Urothelium cell line (cell line): ENCODE results near the gene DCHS2.
A peak's percentile ranks its signal among the peaks of the same experiment; 100 is the strongest.

Experiments used
- DNase-seq: peaks from one replicate; pipeline ENCODE4 v3.0.0; 2011; ENCODE audit warnings: low spot score, mixed read lengths
- FAIRE-seq: peaks from 2 replicates; lab custom pipeline; 2011; peaks lifted over from hg19 to GRCh38; lab: Jason Lieb, UNC

DCHS2 gene

DNA sequence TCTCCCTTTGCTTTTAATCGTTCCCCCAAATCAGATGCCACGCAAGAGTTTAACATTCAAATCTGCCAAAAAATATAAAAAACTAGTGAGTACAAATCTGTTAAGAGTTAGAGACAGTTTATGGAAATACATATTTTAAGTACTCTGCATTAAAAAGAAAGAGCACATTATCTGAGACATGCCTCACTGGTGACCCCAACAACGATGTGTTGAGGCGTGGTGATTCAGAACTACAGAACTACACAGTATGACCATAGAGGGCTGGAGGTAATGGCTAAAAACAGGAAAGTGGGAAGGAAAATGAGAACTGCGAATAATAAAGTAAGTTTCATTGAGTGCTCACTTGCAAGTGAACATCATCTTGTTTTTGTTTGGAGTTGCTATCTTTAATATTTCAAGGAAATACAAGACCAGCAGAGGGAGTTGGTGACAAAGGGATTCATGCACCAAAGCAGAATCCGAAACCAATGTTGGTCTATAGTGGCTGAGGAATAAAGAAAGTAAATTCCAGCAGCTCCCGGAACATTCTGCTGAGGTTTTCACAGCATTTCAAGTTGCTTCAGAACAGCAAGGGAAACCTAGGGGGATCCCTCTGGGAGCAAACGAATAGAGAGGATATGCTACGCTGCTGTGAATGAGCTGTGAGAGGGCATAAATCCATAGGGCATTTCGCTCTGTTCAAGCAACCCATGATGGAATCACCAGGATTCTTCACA lies 92.2 kb downstream of the DCHS2 start:
- no peak for FAIRE-seq
- DNase-seq, result peak; percentile 42

DNA sequence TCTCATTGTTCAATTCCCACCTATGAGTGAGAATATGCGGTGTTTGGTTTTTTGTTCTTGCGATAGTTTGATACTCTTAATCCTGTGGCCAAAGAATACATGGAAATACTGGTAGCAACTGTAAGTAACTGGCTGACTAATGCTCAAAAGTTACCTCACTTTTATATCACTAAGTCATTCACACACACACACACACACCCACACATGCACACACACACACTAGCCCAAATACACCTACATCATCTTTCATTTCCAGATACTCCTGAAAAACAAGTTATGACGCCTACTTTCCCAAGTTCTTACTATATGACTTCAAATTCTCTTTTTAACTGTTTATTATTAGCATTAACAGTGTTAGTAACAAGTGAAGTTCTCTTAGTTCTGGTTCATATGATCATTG lies 101.3 kb downstream of the DCHS2 start:
- FAIRE-seq (no peak), DNase-seq (no peak)

DNA sequence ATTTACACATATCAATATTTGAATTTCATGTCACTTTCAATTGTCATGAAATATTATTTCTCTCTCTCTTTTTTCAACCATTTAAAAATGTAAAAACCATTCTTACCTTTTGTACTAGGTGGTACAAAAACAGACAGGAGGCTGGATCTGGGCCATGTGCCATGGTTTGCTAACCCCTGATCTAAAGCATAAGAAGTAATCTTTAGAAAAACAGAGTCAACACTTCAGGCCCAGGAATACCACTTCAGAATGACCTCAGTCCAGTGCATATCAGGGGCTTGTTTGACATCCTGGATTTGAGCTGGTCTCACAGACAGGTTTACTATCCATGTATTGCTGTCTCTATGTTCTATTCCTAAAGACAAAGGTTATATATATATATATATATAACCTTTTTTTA lies 102.5 kb downstream of the DCHS2 start:
- DNase-seq, result no peak
- no peak for FAIRE-seq

DNA sequence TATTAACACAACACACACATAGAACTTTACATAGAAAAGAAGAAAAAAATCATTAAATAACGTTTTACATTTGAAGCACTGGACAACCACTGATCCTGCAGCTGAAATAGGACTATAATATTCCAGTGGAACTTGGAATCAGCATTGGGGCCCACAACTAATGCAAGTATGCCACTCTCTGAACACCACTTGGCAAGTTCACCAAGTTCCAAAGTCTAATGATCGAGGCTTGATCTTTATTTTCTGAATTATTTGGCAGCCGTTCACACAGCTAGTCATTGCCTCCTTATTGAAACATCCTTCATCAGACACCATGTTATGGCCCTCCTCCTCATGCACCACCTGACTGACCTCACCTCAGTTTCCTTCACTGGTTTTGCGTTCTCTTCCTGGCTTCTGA lies 107.6 kb downstream of the DCHS2 start:
- DNase-seq, result no peak
- no peak for FAIRE-seq

DNA sequence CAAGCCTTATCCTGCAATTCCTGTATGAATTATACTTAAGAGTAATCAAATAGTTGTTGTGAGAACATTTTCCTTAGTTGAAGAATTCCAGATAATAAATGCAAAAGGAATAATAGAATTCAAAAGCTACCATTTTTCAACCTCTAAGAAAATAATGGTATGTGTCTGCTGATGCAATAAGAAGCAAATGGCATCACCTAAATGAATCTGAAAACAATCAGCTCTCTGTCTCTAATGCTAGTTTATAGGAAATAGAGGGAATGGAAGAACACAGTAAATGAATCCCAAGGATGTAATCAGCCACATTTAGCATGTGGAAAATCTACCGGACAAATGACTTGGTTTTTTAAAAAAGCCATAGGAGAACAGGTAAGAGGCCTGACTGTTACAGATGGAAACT lies 115.1 kb downstream of the DCHS2 start:
- FAIRE-seq (no peak), DNase-seq (no peak)

DNA sequence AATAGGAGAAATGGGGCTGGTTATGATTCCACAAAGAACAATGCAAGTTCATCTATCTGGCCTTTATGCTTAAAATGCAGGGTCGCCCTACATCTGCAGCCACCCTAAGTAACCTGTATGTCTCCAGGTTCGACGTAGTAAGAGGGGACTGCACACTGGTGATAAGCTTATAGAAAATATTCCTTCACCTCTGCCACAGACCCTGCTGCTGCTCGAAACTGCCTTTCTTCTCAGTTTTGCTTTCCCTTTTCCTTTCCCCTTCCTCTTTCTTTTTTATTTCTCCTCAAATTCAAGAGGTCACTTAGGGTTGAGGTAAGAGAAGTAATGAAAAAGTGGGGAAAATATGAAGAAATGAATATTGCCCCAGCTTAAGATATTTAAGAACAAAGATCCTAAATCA lies 123.5 kb downstream of the DCHS2 start:
- FAIRE-seq (no peak), DNase-seq (no peak)

DNA sequence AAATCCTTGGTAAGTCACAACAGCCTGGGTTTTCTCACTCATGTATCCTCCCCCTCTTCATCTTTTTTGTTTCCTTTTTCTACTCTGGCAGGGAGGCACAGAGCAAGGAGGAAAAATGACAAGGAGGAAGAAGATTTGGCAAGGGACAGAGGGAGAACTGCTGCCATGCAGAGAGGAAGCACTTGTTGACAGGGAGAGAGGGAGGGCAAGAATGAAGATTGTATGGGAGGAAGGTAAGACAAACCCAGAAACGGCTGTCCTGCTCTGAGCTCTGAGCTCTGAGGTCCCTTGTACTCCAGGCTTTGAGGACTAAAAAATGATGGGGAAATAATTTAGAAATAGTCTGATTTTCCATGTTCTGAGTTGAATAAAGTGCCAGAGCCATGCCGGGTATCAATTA lies 123.9 kb downstream of the DCHS2 start:
- FAIRE-seq (no peak), DNase-seq (no peak)

DNA sequence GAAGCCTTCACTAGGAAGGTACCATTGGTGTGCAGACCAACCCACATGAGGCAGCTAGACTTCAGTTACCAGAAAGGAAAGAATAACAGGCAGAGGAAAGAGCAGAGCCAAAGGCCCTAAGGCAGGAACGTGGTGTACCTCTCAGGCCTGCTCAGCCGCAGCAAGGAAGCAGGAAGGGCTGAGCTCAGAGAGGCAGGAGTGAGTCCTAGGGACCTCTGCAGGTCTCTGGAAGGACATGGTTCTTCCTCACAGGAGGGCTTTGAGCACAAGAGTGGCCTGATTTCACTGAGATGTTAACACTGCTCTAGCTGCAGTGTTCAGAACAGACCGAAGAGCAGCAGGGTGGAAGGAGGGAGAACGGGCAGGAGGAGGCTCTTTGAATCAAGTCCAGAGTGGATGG lies 124.6 kb downstream of the DCHS2 start:
- DNase-seq, result no peak
- FAIRE-seq, result no peak

DNA sequence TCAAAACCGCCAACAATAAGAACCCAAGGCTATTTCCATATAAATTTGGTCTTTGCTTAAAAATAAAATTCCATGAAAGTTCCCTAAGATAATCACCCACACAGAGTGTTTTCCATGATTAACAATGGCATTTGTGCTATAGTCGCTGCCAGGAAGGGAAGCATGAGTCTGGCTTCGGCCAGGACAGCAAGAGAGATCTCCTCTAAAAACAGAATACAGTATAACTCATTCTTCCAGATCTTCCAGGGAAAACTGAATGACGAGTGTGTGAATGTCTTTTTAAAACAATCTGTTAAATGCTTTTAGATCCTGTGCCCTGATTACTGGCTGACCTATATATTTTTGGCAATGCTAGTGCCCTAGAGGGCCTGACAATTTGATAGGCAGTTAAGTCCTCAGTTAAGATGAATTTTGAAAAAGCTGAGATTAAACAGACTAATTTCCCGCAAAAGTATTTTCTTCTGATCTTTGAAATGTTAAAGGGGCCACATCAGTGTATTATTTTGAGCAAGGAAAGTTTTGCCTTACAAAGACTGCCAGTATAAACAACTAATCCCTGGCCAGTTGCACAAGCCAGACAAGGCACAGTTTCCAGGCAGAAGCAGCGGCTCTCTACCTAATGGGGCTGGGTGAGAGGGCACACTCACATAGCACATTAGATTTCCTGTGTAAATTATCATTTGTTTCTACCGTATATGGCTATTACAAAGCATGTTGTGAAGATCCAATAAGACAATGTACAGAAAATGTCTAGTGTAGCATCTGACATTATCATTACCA lies 127.3 kb downstream of the DCHS2 start:
- DNase-seq, result no peak
- no peak for FAIRE-seq

DNA sequence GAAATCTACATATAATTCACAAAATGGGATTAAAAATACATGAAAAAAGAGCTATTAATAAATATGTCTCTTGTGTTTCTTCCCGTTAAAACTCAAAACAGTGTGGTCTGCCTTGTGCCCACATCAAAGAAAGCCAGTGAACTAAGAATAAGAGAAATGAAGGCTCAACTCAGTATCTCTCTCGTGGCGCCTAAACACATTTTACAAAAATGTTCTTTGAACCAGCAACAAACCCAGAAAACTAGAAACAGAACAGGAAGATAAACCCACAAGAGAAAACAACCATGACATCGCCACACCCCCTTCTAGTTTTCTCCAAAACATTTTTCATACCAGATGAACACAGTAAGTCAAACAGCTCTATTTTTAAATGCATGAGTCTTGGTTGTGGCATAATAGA lies 130.1 kb downstream of the DCHS2 start:
- no peak for DNase-seq
- FAIRE-seq, result no peak

DNA sequence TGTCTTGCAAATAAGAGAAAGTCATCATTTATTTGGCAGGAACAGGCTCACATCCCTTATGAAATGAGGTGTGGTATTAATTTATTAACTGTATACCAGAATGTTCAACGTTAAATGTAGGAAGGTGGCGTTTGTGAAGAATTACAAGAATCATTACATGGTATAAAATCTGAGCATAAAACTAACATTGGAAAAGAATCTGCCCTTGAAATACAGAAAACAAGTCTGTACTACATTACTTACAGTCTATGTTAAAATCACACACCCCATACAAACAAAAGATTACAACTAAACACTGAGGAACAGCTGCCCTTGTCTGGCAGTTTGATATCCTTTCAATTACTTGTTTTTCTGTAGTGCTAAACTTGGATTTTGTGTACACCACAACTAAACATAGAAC lies 131.1 kb downstream of the DCHS2 start:
- DNase-seq (no peak), FAIRE-seq (no peak)

DNA sequence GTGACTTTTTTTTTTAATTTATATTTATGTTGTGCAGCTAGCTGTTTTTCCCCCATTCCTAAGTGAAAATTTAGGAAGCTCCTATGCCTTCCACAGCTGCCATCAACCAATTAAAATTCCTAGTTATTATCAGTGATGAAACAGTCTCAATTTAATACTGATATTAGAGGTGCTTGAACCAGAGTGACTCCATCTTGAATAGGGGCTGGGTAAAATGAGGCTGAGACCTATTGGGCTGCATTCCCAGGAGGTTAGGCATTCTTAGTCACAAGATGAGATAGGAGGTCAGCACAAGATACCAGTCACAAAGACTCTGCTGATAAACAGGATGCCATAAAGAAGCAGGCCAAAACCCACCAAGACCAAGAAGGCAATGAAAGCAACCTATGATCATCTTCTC lies 136.7 kb downstream of the DCHS2 start:
- FAIRE-seq (no peak), DNase-seq (no peak)

DNA sequence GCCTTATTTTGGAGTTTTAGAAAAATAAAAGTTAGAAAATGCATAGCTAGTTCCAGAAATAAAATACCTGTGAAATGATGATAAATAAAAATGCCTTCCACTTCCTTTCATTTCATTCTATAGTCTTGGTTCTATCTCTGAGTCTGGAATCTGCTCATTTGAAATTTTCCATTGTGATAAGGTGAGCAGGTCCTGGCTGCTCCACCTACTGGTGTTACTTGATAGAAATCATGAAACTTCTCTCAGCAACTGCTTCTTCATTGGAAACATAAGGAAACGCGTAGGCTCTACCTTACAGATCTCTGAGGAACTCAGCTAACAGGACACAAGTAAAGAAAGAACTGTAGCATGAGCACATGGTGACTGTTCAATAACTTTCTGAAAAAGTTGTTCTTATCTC lies 141.8 kb downstream of the DCHS2 start:
- FAIRE-seq (no peak), DNase-seq (peak; percentile 26)

DNA sequence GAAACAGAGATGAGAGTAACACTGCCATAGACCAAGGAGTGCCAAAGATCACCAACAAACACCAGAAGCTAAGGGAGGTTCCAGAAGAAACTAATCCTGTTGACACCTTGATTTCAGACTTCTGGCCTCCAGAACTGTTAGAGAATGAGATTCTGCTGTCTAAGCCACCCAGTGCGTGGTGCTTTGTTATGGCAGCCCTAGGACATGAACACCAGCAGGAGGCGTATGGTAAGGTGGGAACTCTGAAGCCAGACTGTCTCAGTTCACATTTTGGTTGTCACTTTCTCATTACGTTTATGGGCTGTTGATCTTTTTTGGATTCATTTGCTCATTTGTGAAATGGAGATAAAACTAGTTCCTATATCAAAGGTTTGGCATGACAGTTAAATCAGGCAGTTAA lies 142.9 kb downstream of the DCHS2 start:
- no peak for FAIRE-seq

DNA sequence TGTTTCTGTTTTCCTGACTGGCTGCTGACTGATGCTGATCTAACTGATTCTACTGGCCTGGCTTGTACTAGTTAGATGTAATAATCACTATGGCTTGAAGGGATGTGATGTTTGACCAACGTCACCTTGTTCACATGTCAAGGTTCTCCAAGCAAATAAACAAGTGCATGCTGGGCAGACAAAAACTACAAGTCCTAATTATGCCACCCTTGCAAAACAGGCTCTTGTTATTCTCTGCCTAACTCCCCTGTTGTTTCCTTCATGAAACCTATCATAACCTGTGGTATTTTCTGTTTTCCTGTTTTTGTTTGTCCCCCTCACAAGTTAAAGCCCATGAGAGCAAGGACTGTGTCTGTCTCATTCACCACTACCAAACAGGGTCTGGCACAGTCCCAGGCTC lies 146.2 kb downstream of the DCHS2 start:
- FAIRE-seq (no peak), DNase-seq (no peak)

More for the DNA sequence above, 142.9 kb downstream of the DCHS2 start:
- no peak for DNase-seq

DNA sequence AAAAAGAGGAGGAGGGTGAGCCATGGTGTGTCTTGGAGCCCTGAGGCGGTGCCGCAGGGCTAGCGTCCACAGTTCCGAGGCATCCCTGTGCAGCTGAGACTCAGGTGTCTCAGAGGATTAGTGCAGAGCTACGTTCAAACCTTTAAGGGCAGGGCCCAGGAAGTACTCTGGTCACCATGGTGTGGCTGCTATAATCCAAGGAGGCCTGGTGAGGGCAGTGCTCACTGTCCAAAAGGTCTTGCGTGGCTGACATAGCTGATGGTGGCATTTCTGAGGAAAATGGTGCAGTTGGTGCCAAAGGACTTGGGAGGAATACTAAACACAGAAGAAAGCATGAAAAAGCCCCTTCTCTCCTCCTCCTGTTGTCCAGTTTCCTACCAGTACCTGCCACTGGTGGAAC lies 146.9 kb downstream of the DCHS2 start:
- DNase-seq (no peak), FAIRE-seq (no peak)

DNA sequence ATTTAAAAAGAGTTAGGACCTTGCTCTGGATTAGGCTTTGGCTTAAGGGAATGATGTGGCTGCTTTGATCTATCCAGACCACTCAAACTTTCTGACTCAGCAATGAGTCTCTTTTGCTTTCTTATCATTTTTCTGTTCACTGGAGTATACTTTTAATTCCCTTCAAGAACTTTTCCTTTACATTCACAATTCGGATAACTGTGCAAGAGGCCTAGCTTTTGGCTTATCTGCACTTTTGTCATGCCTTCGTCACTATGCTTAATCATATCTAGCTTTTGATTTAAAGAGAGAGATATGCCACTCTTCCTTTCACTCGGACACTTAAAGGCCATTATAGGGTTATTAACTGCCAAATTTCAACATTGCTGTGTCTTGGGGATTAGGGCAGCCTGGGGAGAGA lies 147.9 kb downstream of the DCHS2 start:
- no peak for FAIRE-seq

DNA sequence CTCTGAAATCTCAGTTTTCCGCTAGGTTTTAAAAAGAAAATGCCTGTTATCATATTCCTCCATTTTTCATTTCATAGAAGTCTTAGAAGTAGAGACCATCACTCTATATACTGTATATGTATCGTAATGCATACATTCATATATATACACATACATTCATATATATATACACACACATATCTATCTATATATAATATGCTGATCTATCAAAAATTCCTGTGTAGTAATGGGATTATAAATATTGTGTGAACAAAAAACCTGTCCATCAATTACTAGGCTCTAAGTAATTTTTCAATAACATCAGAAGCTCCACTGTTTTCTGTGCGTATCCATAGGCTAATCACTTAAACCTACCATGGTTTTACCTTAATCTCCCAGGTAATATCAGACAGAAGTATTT lies 150.2 kb downstream of the DCHS2 start:
- FAIRE-seq, result no peak
- no peak for DNase-seq

More for the DNA sequence above, 147.9 kb downstream of the DCHS2 start:
- DNase-seq, result no peak

DNA sequence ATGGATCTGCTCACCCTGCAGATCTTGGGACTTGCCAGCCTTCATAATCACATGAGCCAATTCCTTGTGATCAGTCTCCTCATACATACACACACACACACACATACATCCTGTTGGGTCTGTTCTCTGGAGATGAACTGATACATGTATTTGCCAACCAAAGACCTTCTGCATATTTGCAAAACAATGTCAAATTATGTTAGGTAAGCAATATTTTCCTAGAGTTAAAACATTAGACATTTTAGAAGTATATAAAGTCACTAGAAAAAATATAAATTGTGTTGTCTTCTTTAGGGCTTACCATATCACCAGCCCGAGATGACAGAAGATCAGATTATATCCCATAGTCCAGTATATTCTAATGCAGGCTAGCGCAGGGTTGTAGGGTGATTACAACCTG lies 156.0 kb downstream of the DCHS2 start:
- DNase-seq (no peak), FAIRE-seq (no peak)

DNA sequence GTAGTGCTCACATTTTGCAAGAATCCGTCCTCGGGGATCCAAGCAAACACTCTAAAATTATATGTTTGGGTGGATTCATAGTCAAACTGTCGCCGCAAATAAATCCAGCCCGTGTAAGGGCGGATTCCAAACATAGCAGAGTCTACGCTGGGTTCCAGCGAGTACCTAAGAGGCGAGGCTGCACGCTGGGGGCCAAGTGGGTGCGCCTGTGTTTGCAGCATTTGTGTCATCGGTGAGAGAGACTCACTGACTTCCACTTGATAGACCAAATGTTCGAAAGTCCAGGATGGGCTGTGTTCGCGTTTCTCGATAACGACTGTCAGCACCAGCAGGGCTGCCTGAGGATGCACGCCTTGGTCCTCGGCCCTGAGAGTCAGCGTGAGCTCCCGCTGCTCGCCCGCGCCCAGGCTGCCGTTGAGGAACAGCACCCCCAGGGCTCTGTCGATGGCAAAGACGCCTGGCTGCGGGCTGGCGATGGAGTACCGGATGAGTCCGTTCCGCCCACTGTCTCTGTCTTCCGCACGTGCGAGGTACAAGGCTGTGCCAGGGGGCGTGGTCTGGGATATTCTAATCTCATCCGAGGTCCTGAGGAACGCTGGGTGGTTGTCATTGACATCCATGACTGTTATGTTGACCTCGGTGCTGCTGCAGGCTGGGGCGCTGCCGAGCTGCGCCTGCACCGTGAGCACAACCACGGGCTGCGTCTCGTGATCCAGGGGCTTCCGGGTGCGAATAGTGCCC lies 158.7 kb downstream of the DCHS2 start:
- FAIRE-seq (no peak), DNase-seq (no peak)

DNA sequence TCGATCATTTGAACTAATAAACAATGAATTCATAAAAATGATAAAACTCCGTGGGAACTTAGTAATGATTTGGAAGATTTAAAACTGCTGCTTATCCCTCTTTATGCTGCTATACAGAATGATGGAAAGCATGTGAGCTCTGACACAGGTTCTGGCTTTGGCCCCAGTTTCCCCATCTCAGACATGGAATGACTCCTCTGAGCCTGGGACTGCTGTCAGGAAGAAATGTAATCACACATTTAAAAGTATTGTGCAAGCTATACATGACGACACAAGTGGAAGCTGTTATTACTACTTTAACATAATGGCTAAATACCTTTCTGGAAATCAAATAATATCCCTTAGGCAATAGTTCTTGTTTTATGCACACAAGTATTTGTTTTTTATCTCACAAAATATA lies 161.7 kb downstream of the DCHS2 start:
- FAIRE-seq (no peak), DNase-seq (no peak)
